Measurements from ENCODE around the gene PIK3CD. TPM values are rescaled to one million over a fixed set of nuclear protein-coding genes. Genes with fewer than 3 reads are reported as not detected.
"Not testable (repeated sequence)": the region's sequence is repeated elsewhere in the genome, so short reads cannot be mapped to it uniquely, and the experiment has no call there.

PIK3CD gene
- total RNA-seq, 1 donor from 2014 or later, result 28.3 TPM

DNA sequence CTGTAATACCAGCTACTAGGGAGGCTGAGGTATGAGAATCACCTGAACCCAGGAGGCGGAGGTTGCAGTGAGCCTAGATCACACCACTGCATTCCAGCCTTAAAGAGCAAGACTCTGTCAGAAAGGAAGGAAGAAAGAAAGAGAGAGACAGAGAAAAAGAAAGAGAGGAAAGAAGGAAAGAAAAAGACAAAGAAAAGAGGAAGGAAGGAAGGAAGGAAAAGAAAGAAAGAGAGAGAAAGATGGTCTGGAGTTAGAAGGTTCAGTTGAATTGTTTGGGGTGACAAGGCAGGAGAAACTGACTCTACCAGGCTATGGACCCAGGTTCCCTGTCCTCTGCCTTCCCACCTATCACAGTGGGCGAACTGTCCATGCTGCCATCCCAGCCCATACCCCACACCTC, 27.4 kb upstream of the PIK3CD start:
- ATAC-seq (no peak), DNase-seq (no peak)
- Histone ChIP-seq H3K9me3 (no peaks in the 10 kb centered on the region), H3K27me3 (ENCODE audit: low read depth) (peaks cover 23% of the 10 kb centered on the region), H3K4me3 (no peak overlapping the region), H3K4me1 (peaks cover 21% of the 10 kb centered on the region), H3K36me3 (no peaks in the 10 kb centered on the region), H3K27ac (no peak overlapping the region)
- TF ChIP-seq, protein P1, sequence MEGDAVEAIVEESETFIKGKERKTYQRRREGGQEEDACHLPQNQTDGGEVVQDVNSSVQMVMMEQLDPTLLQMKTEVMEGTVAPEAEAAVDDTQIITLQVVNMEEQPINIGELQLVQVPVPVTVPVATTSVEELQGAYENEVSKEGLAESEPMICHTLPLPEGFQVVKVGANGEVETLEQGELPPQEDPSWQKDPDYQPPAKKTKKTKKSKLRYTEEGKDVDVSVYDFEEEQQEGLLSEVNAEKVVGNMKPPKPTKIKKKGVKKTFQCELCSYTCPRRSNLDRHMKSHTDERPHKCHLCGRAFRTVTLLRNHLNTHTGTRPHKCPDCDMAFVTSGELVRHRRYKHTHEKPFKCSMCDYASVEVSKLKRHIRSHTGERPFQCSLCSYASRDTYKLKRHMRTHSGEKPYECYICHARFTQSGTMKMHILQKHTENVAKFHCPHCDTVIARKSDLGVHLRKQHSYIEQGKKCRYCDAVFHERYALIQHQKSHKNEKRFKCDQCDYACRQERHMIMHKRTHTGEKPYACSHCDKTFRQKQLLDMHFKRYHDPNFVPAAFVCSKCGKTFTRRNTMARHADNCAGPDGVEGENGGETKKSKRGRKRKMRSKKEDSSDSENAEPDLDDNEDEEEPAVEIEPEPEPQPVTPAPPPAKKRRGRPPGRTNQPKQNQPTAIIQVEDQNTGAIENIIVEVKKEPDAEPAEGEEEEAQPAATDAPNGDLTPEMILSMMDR (IDR thresholded peaks at IDR 0.05), result no peak
- intact Hi-C loops (cut with DNase I), result no loop called here

- Histone ChIP-seq H3K4me1 (peaks cover 23% of the 10 kb centered on the region), H3K27me3 (ENCODE audit: low read depth) (peaks cover 13% of the 10 kb centered on the region)
- intact Hi-C loops (cut with DNase I); H3K27ac ChIP-seq; H3K36me3 ChIP-seq; DNase-seq; H3K4me3 ChIP-seq; ATAC-seq; H3K9me3 ChIP-seq: not testable (repeated sequence)
These were observed 26.5 kb upstream of the PIK3CD start for GRCh38 chr1:9625030-9625429.

GRCh38 chr1:9626201-9626608, 25.3 kb upstream of the PIK3CD start:
- no peak for DNase-seq
- TF ChIP-seq, protein P1 (IDR thresholded peaks at IDR 0.05), result no peak
- Histone ChIP-seq H3K4me1 (peaks cover 27% of the 10 kb centered on the region), H3K27me3 (ENCODE audit: low read depth) (peaks cover 12% of the 10 kb centered on the region), H3K9me3 (no peaks in the 10 kb centered on the region), H3K4me3 (peak overlapping the region; percentile 40), H3K27ac (no peak overlapping the region), H3K36me3 (no peaks in the 10 kb centered on the region)
- no peak for ATAC-seq
- intact Hi-C loops (cut with DNase I), result no loop called here

- intact Hi-C loops (cut with DNase I), result no loop called here
- TF ChIP-seq, protein P1 (IDR thresholded peaks at IDR 0.05), result no peak
- H3K4me3 ChIP-seq, result peak overlapping the region; percentile 39
These were observed 22.7 kb upstream of the PIK3CD start for GRCh38 chr1:9628541-9629444.

DNA sequence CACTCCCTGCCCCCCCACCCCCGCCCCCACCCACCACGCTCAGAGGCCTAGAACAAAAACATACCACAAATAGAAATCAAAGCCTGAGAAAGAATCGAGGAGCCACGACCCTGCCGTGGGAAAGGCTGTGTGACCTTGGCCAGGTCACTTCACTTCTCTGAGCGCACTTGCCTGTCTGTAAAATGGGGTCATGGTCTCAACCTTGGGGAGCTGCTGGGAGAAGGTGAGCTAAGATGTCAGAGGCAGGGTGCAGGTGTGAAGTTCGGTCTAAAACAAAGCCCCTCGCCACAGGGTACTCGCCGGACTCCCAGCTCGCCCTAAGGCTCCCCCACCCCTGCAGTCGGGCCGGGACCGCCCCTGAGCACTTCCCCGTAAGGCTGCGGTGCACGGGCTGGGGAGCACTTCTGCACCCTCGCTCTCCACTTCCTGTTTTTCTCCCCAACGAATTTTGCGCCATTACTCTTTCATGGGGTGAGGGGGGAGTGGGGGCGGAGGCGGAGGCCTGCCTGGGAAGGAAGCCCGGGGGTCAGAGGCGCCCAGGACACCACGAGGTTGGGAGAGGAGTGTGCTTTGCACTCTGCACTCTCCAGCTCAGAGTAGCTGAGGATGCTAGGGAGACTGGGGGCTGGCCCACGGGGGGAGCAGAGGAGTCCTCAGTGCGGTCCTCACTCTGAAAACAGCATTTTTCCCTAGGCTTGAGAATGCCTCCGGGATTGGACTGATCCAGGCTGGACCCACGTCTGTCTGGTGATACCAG, 21.9 kb upstream of the PIK3CD start:
- Histone ChIP-seq H3K9me3 (no peaks in the 10 kb centered on the region), H3K27me3 (ENCODE audit: low read depth) (peaks cover 9% of the 10 kb centered on the region), H3K4me1 (peaks cover 27% of the 10 kb centered on the region), H3K27ac (peak overlapping the region; percentile 70), H3K36me3 (no peaks in the 10 kb centered on the region), H3K4me3 (peak overlapping the region; percentile 39)
- DNase-seq, result peak; percentile 85
- ATAC-seq, result peak; percentile 67 to 74
- TF ChIP-seq, protein P1 (IDR thresholded peaks at IDR 0.05), result no peak
- intact Hi-C loops (cut with DNase I), result no loop called here

More at GRCh38 chr1:9628541-9629444, 22.7 kb upstream of the PIK3CD start:
- no peak overlapping the region for H3K27ac ChIP-seq
- H3K36me3 ChIP-seq, result no peaks in the 10 kb centered on the region
- no peaks in the 10 kb centered on the region for H3K9me3 ChIP-seq
- H3K4me1 ChIP-seq, result peaks cover 27% of the 10 kb centered on the region
- no peak for ATAC-seq
- H3K27me3 ChIP-seq (ENCODE audit: low read depth), result peaks cover 9% of the 10 kb centered on the region
- no peak for DNase-seq

Data from lower lobe of right lung (tissue), 2 donors.